HUES64 (cell line): ENCODE measurements around the gene SEZ6L.

ENCODE experiments used
- H3K27ac ChIP-seq: 2 replicates; pipeline ENCODE4 v1.7.0; 2013; ENCODE audit warnings: low read depth, low read length, inconsistent platforms
- H3K27me3 ChIP-seq: 2 replicates; pipeline ENCODE4 v1.6.1; 2013; ENCODE audit warnings: mild to moderate bottlenecking, low read length; ENCODE audit not compliant: insufficient read depth
- H3K36me3 ChIP-seq: 2 replicates; pipeline ENCODE4 v1.6.1; 2013; ENCODE audit warnings: mild to moderate bottlenecking, low read length; ENCODE audit not compliant: insufficient read depth
- H3K4me1 ChIP-seq: 2 replicates; pipeline ENCODE4 v1.6.1; 2013; ENCODE audit warnings: mild to moderate bottlenecking, low read length, moderate library complexity; ENCODE audit not compliant: insufficient read depth
- H3K4me3 ChIP-seq: 2 replicates; pipeline ENCODE4 v1.5.1; 2013; ENCODE audit warnings: mild to moderate bottlenecking, low read length, moderate library complexity
- H3K9ac ChIP-seq: 2 replicates; pipeline ENCODE4 v1.6.1; 2013; ENCODE audit warnings: mild to moderate bottlenecking, low read depth, low read length
- H3K9me3 ChIP-seq: 2 replicates; pipeline ENCODE4 v1.6.1; 2013; ENCODE audit warnings: low read depth, low read length; ENCODE audit not compliant: insufficient read depth
- WGBS: fragments of 150-250, 120-280 bp; methylation state at CpG from one replicate; pipeline ENCODE4 v1.1.7; 2013; ENCODE audit warnings: missing lambda C conversion rate; 5-methylcytosine and 5-hydroxymethylcytosine counted together

SEZ6L gene

DNA sequence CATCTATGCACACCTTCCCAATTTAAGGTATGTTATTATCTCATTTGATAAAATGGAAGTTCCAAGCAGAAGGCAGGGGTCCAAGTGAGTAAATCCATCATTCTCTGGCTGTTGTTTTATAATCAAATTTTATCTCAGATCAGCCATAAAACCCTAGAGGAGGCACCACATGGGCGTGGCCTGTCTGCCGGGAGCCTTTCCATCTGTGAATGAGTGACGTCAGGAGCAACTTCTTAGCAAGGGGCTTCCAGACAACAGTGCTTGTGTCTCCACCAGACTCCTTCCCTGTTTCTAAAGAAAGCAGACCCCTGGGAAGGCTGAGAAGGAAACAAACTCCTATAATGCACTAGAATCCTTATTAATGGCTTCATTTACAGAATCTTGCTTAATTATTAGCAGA, 13.5 kb downstream of the SEZ6L start:
- Histone ChIP-seq H3K36me3 (no peaks in the 10 kb centered on the region), H3K27ac (no peak overlapping the region), H3K4me1 (no peaks in the 10 kb centered on the region), H3K4me3 (no peak overlapping the region), H3K27me3 (no peaks in the 10 kb centered on the region), H3K9ac (no peak overlapping the region), H3K9me3 (no peaks in the 10 kb centered on the region)
- WGBS: 89% methylated on average over 3 of the region's 3 CpGs

DNA sequence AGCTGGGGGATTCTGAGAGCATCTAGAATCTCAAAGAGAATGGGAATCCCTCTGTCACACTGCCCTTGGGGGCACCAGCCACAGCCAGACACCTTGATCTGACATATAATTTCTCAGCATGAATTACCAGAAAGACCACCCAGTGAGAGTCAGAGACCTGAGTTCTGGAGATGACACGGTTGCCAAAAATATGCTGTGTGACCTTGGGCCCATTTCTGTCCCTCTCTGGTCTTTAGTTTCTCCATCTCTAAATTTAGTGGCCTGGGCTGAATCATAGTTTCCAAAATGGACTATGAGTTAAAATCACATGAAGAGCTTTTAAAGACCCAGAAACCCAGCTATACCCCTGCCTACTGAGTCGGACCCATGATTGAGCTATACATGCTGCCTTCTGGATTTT, 15.9 kb downstream of the SEZ6L start:
- H3K4me1 ChIP-seq: no peaks in the 10 kb centered on the region
- no peak overlapping the region for H3K4me3 ChIP-seq
- H3K9me3 ChIP-seq: no peaks in the 10 kb centered on the region
- 93% methylated on average over 2 of the region's 2 CpGs for WGBS
- no peak overlapping the region for H3K9ac ChIP-seq
- no peaks in the 10 kb centered on the region for H3K27me3 ChIP-seq
- no peak overlapping the region for H3K27ac ChIP-seq
- no peaks in the 10 kb centered on the region for H3K36me3 ChIP-seq

- no peak overlapping the region for H3K9ac ChIP-seq
- 97% methylated on average over 4 of the region's 4 CpGs for WGBS
- no peaks in the 10 kb centered on the region for H3K36me3 ChIP-seq
- H3K4me3 ChIP-seq: no peak overlapping the region
- H3K27ac ChIP-seq: no peak overlapping the region
- no peaks in the 10 kb centered on the region for H3K4me1 ChIP-seq
- no peaks in the 10 kb centered on the region for H3K9me3 ChIP-seq
- H3K27me3 ChIP-seq: no peaks in the 10 kb centered on the region
These were observed 19.1 kb downstream of the SEZ6L start for GRCh38 chr22:26188341-26188740.

DNA sequence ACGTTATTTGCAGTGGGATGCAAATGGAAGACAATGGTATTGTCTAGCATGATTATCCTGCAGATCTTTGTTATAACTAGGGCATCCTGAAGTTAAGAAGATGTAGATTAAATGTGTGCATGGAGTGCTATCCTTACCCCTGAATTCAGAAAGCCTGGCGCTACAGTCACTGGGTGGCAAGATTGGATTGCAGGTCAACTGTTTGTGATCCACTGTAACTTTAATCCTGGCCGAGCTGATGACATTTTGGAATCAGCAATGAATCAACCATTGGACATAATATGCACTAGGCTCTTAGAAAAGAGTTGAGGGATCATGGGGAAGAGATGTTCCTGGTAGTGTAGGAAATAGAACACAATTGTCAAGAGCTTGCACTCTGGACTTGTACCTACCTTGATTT, 25.1 kb downstream of the SEZ6L start:
- H3K9me3 ChIP-seq: no peaks in the 10 kb centered on the region
- H3K36me3 ChIP-seq: no peaks in the 10 kb centered on the region
- 83% methylated on average over 3 of the region's 3 CpGs for WGBS
- no peak overlapping the region for H3K27ac ChIP-seq
- H3K9ac ChIP-seq: no peak overlapping the region
- no peaks in the 10 kb centered on the region for H3K4me1 ChIP-seq
- H3K27me3 ChIP-seq: no peaks in the 10 kb centered on the region
- H3K4me3 ChIP-seq: no peak overlapping the region

DNA sequence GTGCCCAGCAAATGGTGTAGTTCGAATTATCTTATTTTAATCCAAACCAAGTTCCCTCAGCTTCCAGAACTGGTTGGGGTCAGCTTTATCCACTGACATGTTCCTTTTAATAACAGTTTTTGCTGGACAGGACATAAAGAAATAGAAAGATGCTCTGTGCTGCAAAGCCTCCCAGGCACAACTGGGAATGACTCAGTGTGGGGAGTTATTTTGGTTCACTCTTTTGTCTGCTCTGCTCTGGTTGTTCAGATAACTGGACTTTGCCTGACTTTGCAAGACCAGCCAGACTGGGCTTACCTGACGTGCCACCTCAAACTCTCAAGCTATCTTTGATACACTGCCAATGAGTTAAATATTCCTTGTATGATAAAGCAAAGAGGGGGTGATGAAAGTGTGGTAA, 25.6 kb downstream of the SEZ6L start:
- Histone ChIP-seq H3K9me3 (no peaks in the 10 kb centered on the region), H3K36me3 (no peaks in the 10 kb centered on the region), H3K4me1 (no peaks in the 10 kb centered on the region), H3K27me3 (no peaks in the 10 kb centered on the region), H3K27ac (no peak overlapping the region), H3K4me3 (no peak overlapping the region), H3K9ac (no peak overlapping the region)
- 91% methylated on average over 2 of the region's 2 CpGs for WGBS

DNA sequence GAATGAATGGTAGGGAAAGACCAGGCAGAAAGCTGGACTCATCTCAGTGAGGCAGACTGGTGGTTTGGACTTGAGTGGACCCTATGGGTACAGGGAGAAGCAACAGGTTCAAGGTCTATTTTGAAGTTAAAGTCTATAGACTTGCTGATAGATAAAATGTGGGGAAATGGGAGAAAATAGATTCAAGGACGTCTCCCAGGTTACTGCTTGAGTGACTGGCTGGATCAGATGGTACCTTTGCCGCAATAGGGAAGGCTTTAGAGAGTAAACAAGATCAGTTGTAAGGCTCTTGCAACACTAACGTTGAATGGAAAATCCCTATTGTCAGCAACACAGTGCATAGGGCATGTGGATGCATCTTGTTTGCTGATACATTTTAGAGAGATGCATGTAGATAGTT, 27.4 kb downstream of the SEZ6L start:
- WGBS: 82% methylated on average over 3 of the region's 3 CpGs
- no peaks in the 10 kb centered on the region for H3K36me3 ChIP-seq
- no peak overlapping the region for H3K27ac ChIP-seq
- no peaks in the 10 kb centered on the region for H3K4me1 ChIP-seq
- no peaks in the 10 kb centered on the region for H3K9me3 ChIP-seq
- H3K27me3 ChIP-seq: no peaks in the 10 kb centered on the region
- H3K4me3 ChIP-seq: no peak overlapping the region
- no peak overlapping the region for H3K9ac ChIP-seq

DNA sequence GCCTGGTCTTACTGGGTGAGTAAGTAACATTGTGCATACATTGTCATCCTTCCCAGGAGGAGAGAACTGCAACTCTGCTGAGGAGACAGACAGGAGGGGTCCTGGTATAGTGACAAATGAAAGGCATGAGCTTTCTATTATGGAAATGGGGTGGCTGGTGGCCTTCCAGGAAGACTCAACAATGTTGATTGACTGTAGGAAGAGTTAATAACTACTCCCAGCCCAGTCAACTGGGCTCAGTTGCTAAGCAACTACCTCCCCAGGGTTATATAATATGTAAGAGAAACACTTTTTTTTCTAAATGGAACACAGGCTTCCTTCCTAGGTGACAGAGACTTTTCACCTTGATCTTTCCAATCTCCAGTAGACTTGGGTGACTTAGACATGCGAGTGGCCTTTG, 28.2 kb downstream of the SEZ6L start:
- Histone ChIP-seq H3K27me3 (no peaks in the 10 kb centered on the region), H3K27ac (no peak overlapping the region), H3K9ac (no peak overlapping the region), H3K36me3 (no peaks in the 10 kb centered on the region), H3K9me3 (no peaks in the 10 kb centered on the region), H3K4me3 (no peak overlapping the region), H3K4me1 (no peaks in the 10 kb centered on the region)
- 100% methylated on average over 1 of the region's 1 CpG for WGBS

- no peak overlapping the region for H3K27ac ChIP-seq
- 0 out of 2 replicates have a peak, but pooled peaks cover 3% of the 10 kb centered on the region for H3K27me3 ChIP-seq
- no peaks in the 10 kb centered on the region for H3K4me1 ChIP-seq
- no peaks in the 10 kb centered on the region for H3K9me3 ChIP-seq
- WGBS: 81% methylated on average over 2 of the region's 3 CpGs
- no peak overlapping the region for H3K4me3 ChIP-seq
- no peak overlapping the region for H3K9ac ChIP-seq
- H3K36me3 ChIP-seq: no peaks in the 10 kb centered on the region
These were observed 30.4 kb downstream of the SEZ6L start for GRCh38 chr22:26199665-26200064.

DNA sequence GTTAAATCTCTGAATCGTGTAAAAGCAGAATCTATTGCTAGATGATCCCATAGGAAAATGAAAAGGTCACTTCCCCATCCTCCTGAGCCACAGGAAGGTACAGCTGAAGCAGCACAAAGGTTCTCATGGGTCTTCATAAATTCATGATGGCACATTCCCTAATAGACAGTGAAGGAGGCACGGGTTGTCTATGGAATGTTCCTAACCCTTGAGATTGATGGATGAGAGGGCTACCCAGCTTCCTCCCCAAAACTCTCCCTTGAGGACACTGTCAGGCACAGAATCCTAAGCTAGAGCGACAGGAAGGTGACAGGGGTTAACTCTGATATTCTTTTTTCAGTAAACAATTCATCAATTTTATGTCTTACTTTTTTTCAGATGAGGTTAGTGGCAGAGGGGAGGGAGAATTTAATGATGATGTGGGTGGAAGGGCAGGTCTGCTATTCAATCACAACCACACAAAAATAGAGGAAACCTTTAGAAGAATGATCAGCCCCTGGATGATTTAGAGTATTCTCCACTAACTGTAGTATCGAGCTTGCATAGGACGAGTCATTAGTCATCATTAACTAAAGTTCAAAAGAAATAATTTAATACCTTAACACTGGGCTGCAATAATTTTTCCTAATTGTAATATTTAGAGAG, 33.1 kb downstream of the SEZ6L start:
- Histone ChIP-seq H3K4me1 (no peaks in the 10 kb centered on the region), H3K9ac (no peak overlapping the region), H3K27ac (no peak overlapping the region), H3K4me3 (no peak overlapping the region), H3K9me3 (no peaks in the 10 kb centered on the region), H3K36me3 (no peaks in the 10 kb centered on the region), H3K27me3 (0 out of 2 replicates have a peak, but pooled peaks cover 3% of the 10 kb centered on the region)
- WGBS: 93% methylated on average over 5 of the region's 5 CpGs

GRCh38 chr22:26205494-26205893, 36.2 kb downstream of the SEZ6L start:
- Histone ChIP-seq H3K9me3 (no peaks in the 10 kb centered on the region), H3K4me3 (no peak overlapping the region)

DNA sequence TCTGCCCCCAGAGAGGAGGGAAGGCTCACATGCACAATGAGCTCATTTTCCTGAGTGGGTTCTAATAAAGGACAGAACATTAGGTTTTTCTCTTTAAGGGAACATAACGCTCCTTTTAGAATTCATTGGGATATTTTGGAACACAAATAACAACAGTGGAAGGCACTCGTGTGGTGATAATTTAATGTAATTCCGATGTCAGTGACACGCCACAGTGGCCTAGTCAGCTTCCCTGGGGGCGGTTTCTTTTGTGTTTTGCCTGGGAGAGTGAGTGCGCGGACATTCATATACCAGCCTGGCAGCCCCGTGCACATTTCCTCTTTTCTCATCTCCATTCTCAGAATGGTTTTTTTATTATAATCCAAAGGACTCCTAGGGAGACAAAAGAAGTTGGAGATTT, 41.1 kb downstream of the SEZ6L start:
- WGBS: 87% methylated on average over 8 of the region's 8 CpGs
- Histone ChIP-seq H3K4me1 (no peaks in the 10 kb centered on the region), H3K9me3 (no peaks in the 10 kb centered on the region), H3K27ac (no peak overlapping the region), H3K36me3 (no peaks in the 10 kb centered on the region), H3K27me3 (no peaks in the 10 kb centered on the region), H3K4me3 (no peak overlapping the region), H3K9ac (no peak overlapping the region)

More at GRCh38 chr22:26205494-26205893, 36.2 kb downstream of the SEZ6L start:
- Histone ChIP-seq H3K36me3 (no peaks in the 10 kb centered on the region), H3K9ac (no peak overlapping the region), H3K27ac (no peak overlapping the region), H3K27me3 (0 out of 2 replicates have a peak, but pooled peaks cover 3% of the 10 kb centered on the region), H3K4me1 (no peaks in the 10 kb centered on the region)
- WGBS: 96% methylated on average over 2 of the region's 4 CpGs

GRCh38 chr22:26213826-26214225, 44.6 kb downstream of the SEZ6L start:
- H3K36me3 ChIP-seq: no peaks in the 10 kb centered on the region
- no peaks in the 10 kb centered on the region for H3K9me3 ChIP-seq
- H3K9ac ChIP-seq: no peak overlapping the region
- no peaks in the 10 kb centered on the region for H3K27me3 ChIP-seq
- H3K27ac ChIP-seq: no peak overlapping the region
- no peak overlapping the region for H3K4me3 ChIP-seq
- no peaks in the 10 kb centered on the region for H3K4me1 ChIP-seq
- 93% methylated on average over 1 of the region's 1 CpG for WGBS
